ENCODE data around the gene PIK3CB.
A peak's percentile ranks its signal among the peaks of the same experiment; 100 is the strongest.
"Not testable (repeated sequence)": the region's sequence is repeated elsewhere in the genome, so short reads cannot be mapped to it uniquely, and the experiment has no call there.

PIK3CB gene

DNA sequence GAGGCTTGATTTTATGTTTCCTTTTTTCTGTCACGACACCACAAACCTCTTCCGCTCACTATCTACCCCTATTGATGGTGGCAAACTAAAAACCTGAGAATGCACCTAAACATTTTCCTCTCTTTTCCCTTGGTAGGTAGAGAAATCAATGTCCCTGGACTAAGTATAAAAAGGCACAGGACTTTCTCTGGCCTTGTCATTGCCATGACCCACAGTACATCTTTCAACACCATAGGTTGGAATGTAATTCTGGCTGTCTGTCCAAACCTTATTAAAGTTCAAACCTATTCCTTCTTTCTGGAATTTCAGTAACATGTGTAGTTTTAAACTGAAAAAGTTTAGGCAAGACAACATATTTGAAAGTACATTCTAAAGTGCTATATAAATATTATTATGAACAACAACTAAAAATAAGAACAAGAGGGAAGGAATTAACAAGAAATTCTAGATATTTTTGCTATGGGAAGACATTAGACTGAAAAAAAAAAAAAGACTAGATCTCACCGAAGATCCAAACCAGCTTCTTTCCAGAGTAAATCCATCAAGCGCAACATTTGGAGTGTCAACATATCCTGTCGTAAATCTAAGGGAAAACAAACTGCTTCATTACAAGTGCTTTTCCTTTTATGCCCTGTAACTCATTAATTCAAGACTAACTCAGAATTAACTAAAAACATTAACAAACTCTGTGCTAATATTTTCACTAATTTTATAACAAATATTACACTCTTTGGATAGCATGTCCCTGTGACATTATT is 153.1 kb downstream of the PIK3CB start:
- H3K4me3 ChIP-seq (replicated peaks; ENCODE audit: low read depth, low read length) = no peak overlapping the region
- DNase-seq (ENCODE audit: extremely low read depth, low read depth) = no peak
- TF ChIP-seq, protein P1, sequence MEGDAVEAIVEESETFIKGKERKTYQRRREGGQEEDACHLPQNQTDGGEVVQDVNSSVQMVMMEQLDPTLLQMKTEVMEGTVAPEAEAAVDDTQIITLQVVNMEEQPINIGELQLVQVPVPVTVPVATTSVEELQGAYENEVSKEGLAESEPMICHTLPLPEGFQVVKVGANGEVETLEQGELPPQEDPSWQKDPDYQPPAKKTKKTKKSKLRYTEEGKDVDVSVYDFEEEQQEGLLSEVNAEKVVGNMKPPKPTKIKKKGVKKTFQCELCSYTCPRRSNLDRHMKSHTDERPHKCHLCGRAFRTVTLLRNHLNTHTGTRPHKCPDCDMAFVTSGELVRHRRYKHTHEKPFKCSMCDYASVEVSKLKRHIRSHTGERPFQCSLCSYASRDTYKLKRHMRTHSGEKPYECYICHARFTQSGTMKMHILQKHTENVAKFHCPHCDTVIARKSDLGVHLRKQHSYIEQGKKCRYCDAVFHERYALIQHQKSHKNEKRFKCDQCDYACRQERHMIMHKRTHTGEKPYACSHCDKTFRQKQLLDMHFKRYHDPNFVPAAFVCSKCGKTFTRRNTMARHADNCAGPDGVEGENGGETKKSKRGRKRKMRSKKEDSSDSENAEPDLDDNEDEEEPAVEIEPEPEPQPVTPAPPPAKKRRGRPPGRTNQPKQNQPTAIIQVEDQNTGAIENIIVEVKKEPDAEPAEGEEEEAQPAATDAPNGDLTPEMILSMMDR (IDR thresholded peaks at IDR 0.05; ENCODE audit: low read depth, low read length, missing control alignments) = no peak

DNA sequence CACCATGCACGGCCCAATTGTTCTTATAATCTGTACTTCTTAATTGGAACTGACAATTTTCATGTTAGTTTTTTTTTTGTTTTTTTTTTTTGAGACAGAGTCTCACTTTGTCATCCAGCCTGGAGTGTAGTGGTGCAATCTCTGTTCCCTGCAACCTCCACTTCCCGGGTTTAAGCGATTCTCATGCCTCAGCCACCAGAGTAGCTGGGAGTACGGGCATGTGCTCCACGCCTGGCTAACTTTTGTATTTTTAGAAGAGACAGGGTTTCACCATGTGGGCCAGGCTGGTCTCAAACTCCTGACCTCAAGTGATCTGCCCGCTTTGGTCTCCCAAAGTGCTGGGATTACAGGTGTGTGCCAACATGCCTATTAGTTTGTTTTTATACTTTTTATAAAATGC is 153.8 kb downstream of the PIK3CB start:
- DNase-seq (ENCODE audit: extremely low read depth, low read depth); H3K4me3 ChIP-seq (replicated peaks; ENCODE audit: low read depth, low read length): not testable (repeated sequence)

DNA sequence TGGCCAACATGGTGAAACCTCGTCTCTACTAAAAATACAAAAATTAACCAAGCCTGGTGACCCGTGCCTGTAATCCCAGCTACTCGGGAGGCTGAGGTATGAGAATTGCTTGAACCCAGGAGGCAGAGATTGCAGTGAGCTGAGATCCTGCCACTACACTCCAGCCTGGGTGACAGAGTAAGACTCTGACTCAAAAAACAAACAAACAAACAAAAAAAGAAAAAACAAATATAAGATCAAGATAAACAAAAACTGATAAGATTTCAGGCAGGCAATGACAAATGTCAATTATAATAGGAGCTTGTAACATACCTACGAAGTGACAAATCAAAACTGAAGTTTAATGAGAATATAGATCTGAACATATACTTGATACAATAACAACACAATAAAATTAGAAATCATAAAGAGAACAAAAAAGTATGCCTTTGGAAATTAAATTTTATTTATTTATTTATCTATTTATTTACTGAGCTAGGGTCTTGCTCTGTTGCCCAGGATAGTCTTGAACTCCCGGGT is 155.8 kb downstream of the PIK3CB start:
- DNase-seq (ENCODE audit: extremely low read depth, low read depth) = no peak
- TF ChIP-seq, protein P1 (IDR thresholded peaks at IDR 0.05; ENCODE audit: low read depth, low read length, missing control alignments) = no peak
- H3K4me3 ChIP-seq (replicated peaks; ENCODE audit: low read depth, low read length) = no peak overlapping the region

DNA sequence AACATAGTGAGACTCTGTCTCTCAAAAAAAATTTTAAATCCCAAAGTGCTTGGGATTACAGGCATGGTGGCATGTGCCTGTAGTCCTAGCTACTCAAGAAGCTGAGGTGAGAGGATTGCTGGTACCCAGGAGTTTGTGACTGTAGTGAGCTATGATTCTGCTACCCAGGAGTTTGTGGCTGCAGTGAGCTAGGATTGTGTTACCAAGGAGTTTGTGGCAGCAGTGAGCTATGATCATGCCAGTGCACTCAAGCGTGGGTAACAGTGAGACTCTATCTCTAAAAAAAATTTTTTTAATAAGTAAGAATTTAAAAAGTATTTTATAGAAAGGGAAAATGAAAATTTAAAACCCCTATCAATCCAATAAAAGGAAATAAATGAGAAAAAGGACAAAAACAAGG is 156.6 kb downstream of the PIK3CB start:
- TF ChIP-seq, protein P1 (IDR thresholded peaks at IDR 0.05; ENCODE audit: low read depth, low read length, missing control alignments) = no peak
- no peak overlapping the region for H3K4me3 ChIP-seq (replicated peaks; ENCODE audit: low read depth, low read length)
- DNase-seq (ENCODE audit: extremely low read depth, low read depth) = no peak

DNA sequence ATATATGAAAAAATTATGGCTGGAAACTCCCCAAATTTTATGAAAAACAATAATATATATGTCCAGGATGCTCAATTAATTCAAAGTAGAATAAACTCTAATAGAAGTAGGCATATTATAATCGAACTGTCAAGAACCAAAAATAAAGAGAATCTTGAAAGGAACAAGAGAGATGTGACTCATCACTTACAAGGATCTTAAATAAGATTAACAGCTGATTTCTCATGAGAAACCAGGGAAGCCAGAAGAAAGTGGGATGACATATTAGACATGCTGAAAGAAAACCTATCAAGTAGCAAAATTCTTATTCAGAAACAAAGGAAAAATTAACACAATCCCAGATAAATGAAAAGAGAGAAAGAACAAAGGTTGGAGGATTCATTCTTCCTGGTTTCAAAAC is 159.3 kb downstream of the PIK3CB start:
- no peak overlapping the region for H3K4me3 ChIP-seq (replicated peaks; ENCODE audit: low read depth, low read length)
- DNase-seq (ENCODE audit: extremely low read depth, low read depth) = no peak
- TF ChIP-seq, protein P1 (IDR thresholded peaks at IDR 0.05; ENCODE audit: low read depth, low read length, missing control alignments) = no peak

DNA sequence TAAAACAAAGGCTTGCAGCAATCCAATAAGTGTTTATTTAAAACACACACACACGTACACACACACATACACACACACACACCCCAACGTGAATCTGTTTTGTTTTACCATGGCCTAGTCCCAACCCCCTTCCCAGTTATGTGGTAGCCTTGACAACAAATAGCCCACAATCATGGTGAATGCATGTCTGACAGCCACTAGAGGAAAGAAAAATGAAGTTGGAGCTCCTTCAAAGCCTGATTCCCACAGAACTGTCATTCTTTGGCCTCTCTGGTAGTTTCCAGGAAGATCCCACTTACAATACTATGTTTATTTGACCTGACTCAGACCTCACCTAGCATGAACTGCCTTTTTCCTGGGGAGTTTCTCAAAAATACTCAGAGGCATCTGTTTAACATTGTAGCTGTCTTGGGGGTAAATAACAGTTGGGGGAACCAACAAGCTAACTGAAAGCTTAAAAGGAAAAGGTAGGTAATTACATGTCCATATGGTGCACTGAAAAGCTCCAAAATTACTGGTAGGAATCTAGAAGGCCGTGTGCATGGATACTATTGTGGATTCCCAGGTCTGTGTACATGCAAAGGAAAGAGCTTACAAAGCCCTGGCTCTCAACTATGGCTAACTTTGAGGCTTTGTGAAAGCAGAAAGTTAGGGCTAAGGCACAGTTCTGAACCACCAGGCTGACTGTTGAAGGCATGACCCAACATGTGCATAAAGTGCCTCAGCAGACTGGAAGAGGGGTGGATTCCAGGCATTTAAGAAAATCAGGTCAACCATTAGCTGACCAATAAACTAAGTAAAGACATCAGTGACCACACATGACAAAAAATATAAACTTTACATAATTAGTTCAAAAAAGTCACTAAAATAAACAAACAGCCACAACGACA is 160.8 kb downstream of the PIK3CB start:
- TF ChIP-seq, protein P1 (IDR thresholded peaks at IDR 0.05; ENCODE audit: low read depth, low read length, missing control alignments) = no peak
- peak; percentile 32 for DNase-seq (ENCODE audit: extremely low read depth, low read depth)

DNA sequence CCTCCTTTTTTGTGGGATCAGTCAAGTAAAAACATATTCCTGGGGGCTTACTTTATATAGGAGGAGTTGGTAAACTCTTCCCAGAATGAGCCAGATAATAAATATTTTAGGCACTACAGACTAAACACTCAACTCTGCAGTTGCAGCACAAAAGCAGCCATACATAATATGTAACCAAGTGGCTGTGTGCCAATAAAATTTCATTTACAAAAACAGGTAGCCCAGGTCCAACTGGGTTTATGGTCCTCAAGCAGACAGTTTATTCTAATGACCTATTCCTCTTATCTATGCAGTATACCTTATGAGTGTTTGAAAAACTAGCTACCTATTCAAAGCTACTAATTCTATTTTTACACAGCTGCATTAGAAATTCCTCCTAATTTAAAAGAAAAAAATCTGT is 164.3 kb downstream of the PIK3CB start:
- TF ChIP-seq, protein P1 (IDR thresholded peaks at IDR 0.05; ENCODE audit: low read depth, low read length, missing control alignments) = no peak
- H3K4me3 ChIP-seq (replicated peaks; ENCODE audit: low read depth, low read length) = no peak overlapping the region
- no peak for DNase-seq (ENCODE audit: extremely low read depth, low read depth)

More for the DNA sequence above, 160.8 kb downstream of the PIK3CB start:
- H3K4me3 ChIP-seq (replicated peaks; ENCODE audit: low read depth, low read length) = no peak overlapping the region

Measured in HFF-Myc (cell line).